ENCODE data around the gene NET1.

DNA sequence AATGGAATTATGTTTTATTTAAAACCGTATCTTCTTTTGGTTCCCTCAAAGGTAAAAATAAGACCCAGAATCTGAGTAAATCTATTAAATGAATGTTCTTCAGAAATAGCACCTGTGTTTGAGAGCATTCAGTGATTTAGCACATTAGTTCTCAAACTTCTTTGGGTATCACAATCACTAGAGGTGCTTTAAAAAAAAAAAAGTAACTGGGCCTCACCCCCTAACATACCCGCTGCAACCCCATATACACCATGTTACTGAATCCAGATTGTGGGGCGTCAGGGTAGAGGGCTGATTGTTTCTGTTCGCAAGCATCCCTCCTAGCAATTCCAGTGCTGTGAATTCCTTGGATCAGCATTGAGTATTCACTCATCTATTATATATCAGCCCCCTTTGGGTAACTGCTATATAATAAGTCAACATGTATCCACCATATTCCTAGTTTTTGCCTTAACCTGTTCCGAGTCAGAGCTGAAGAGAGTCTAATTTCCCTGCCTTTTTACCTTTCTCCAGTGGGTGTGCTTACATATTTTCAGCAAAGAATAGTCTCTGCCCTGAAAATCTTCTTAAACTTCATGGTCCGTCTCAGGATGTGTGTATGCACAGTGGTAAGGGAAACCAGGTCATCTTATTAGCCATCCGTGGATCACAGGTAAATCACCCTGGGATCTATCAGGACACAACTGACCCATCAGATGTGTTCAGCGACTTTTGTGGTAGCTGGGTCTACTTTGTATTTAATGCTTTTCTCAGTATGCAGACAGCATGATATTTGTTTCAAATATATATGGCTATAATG is 46.8 kb downstream of the NET1 start:
- TF ChIP-seq, protein P1, sequence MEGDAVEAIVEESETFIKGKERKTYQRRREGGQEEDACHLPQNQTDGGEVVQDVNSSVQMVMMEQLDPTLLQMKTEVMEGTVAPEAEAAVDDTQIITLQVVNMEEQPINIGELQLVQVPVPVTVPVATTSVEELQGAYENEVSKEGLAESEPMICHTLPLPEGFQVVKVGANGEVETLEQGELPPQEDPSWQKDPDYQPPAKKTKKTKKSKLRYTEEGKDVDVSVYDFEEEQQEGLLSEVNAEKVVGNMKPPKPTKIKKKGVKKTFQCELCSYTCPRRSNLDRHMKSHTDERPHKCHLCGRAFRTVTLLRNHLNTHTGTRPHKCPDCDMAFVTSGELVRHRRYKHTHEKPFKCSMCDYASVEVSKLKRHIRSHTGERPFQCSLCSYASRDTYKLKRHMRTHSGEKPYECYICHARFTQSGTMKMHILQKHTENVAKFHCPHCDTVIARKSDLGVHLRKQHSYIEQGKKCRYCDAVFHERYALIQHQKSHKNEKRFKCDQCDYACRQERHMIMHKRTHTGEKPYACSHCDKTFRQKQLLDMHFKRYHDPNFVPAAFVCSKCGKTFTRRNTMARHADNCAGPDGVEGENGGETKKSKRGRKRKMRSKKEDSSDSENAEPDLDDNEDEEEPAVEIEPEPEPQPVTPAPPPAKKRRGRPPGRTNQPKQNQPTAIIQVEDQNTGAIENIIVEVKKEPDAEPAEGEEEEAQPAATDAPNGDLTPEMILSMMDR (IDR thresholded peaks at IDR 0.05) = no peak
- TF ChIP-seq POLR2AphosphoS5 (IDR thresholded peaks at IDR 0.05; ENCODE audit: insufficient read depth in 1 of 2, low read depth in 1 of 2) = no peak
